Activated CD8-positive, alpha-beta memory T cell treated with anti-CD3 and anti-CD28 coated beads, Interleukin-2, amount 50 U/mL, for 4 hours (primary cell): ENCODE measurements around the gene RAB9A.
"Not testable (repeated sequence)": the region's sequence is repeated elsewhere in the genome, so short reads cannot be mapped to it uniquely, and the experiment has no call there.

Experiments used
- DNase-seq: peaks from one replicate; pipeline ENCODE4 v3.0.0-alpha.2; 2020

RAB9A gene

GRCh38 chrX:13670197-13670596 is 18.7 kb upstream of the RAB9A start:
- no peak for DNase-seq

DNA sequence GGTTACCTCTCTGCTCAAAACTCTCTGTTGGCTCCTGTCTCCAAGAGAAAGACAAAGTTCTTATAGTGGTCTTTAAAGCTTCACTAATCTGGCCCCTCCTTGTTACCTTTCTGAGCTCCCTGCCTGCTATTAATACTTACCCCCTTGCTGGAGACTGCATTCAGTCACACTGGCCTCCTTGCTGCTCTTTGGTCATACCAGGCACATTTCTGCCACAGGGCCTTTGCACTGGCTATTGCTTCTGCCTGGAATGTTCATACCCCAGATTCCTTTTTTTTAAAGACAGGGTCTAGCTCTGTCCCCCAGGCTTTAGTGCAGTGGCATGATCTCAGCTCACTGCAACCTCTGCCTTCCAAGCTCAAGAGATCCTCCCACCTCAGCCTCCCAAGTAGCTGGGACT is 15.9 kb upstream of the RAB9A start:
- DNase-seq, result no peak

- no peak for DNase-seq
Measured at GRCh38 chrX:13676885-13677284, 12.0 kb upstream of the RAB9A start.

DNA sequence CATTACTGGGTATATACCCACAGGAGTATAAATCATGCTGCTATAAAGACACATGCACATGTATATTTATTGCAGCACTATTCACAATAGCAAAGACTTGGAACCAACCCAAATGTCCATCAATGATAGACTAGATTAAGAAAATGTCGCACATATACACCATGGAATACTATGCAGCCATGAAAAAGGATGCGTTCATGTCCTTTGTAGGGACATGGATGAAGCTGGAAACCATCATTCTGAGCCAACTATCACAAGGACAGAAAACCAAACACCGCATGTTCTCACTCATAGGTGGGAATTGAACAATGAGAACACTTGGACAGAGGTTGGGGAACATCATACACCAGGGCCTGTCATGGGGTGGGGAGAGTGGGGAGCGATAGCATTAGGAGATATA is 9.2 kb upstream of the RAB9A start:
- DNase-seq, result not testable (repeated sequence)

DNA sequence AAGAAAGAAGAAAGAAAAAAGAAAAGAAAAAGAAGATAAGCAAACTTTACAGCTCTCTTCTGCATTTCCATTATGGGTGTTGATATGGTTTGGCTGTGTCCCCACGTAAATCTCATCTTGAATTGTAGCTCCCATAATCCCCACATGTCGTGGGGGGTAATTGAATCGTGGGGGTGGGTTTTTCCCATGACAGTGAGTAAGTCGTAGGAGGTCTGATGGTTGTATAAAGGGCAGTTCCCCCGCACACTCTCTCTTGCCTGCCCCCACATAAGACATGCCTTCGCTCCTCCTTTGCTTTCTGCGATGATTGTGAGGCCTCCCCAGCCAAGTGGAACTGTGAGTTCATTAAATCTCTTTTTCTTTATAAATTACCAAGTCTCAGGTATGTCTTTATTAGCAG is 7.3 kb upstream of the RAB9A start:
- no peak for DNase-seq

- DNase-seq, result no peak
Measured at GRCh38 chrX:13684361-13684760, 4.6 kb upstream of the RAB9A start.

DNA sequence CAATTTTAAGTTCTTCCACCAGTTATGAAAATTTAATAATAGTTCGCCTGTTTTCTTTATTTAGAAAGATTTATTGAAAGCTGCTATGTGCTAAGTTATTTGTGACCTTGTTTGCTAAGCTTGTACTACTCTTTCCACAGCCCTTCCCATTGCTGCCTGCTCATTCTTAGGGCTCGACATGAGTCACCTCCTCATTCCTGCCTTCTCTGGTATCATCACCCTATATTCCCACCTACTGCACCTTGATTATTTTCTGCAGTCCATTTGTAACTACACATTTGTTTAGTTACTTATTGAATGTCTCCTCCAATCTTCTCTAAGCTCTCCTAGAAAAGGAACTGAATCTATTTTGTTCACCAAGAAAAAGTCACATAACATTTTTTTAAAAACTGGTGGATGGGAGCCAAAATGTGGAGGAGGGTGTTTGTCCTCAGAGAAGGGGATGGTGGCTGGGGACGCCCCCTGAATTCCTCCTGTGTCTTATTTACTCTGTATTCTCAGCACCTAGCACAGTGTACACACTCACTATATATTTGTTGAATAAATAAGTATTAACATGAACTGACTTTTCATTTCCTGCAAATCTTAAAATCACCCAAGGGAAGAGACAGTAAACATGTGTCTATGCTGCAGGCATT is 3.7 kb upstream of the RAB9A start:
- no peak for DNase-seq

- DNase-seq, result no peak
Measured at GRCh38 chrX:13687203-13687602, 1.7 kb upstream of the RAB9A start.

GRCh38 chrX:13688384-13688957 is 457 bp upstream of the RAB9A start:
- DNase-seq, result no peak

DNA sequence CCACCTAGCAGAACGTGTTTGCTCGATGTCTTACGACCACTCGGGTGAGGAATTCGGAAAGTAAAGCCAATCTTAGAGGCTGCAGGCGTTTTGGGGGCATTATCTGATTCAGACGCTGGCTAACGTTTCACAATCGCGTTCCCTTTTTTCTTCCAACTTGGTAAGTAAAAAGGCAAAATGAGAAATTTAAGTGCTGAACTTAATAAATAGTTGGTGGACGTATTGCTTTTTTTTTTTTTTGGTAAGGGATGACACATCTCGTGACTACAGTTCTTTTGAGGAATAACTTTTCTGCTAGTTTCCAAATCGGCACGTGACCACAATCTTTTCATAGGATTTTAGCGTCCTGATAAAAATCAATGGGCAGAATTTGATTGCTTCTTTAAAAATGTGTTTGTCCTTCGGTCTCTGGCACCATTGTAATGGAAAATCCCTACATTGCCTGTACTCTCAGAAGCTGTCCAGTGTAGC is 848 bp downstream of the RAB9A start:
- DNase-seq, result no peak

- no peak for DNase-seq
Measured at GRCh38 chrX:13690836-13691235, 1.9 kb downstream of the RAB9A start.

DNA sequence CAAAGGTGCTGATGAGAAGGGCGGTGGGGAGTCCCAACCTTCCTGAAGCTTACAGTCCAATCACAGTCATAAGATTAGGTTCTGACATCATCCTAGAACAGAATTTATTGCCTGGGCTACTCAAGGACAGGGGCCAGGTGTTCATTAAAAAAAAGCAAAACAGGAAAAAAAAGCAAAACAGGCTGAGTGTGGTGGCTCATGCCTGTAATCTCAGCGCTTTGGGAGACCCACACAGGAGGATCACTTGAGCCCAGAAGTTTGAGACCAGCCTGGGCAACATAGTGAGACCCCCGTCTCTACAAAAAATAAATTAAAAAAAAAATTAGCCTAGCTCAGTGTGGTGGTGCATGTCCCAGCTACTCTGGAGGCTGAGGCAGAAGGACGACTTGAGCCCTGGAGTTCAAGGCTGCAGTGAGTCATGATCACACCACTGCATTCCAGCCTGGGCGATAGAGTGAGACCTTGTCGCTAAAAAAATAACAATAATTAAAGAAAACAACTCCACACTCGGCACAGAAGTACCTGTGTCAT is 3.0 kb downstream of the RAB9A start:
- DNase-seq, result no peak

DNA sequence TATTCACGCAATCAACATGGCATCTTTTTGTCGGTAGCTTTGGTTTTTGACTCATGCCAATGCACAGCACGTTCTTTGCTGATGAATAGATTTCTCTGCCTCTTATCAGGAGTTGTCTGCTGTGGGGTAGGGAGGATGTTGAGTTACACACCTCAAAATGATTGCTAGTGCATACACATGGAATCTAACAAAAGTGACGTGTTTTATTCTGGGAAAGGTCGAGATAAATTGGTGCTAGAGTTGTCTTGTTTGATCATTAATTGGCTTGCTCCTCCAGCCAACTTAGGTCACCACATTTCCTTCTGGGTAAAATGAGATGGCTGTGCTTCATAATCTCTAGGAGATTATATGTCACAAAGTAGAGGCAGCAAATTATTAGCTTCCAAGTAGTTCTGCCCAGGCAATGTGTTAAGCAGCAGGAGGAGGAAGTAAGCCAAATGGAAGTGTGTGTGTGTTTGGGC is 3.9 kb downstream of the RAB9A start:
- no peak for DNase-seq

- DNase-seq, result no peak
Measured at GRCh38 chrX:13693341-13693961, 4.5 kb downstream of the RAB9A start.

DNA sequence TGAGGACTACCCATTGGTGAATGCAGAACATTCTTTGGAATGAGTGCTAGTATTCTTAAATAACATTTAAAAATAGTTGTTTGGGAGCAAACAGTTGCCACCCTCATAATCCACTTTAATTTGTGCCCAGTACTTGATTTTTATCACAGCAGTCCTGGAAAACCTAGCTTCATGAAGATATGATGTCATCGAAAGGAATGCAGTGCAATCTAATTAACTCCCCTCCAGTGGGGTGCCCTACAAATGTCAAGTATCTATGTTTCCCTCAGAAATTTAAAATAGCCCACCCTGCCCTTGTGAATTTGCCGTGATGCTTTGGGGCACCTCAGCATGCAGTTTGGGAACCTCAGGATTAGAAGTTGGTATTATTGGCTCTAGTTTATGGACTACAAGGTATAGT is 5.4 kb downstream of the RAB9A start:
- no peak for DNase-seq

DNA sequence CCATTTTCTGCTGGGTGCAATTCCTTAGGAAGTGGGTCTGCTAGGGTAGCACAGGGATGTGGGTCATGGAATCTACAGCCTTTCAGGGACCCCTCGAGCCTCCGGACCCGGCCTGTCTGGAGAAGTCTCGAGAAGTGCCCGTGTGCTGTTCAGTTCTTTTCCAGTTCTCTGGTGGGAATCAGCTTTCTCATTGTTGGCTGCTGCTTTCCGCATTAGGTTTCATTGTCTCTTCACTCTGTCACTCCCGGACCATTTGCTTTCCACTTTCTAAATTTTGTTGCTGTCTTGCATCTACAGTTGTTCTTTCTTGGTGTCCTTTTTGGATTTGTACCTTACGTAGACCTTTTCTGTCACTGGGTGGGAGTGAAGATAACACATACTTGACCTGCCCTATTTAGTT is 6.1 kb downstream of the RAB9A start:
- DNase-seq, result no peak

DNA sequence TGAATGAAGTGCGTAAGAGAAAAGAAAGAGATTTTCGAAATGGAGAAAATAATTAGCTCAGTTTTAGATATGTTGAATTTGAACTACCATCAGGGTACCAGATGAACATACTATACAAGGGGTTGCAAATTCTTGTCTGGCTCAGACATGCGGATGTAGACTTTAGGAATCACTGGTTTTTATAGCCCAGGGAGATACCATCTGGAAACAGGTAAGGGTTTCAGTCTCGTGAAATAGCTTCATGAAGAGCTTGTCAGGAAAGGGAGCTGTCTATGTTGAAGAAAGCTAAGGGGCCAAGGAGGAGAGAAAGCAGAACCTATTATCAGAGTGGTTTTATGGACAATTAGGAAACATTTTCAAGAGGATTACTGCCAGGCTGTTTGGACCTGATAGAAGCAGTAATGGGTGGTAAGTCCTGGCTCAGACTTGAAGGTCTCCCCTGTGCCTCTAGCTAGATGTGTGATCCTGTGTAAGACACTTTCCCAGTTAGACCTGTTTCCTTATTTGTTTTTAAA is 6.7 kb downstream of the RAB9A start:
- no peak for DNase-seq

DNA sequence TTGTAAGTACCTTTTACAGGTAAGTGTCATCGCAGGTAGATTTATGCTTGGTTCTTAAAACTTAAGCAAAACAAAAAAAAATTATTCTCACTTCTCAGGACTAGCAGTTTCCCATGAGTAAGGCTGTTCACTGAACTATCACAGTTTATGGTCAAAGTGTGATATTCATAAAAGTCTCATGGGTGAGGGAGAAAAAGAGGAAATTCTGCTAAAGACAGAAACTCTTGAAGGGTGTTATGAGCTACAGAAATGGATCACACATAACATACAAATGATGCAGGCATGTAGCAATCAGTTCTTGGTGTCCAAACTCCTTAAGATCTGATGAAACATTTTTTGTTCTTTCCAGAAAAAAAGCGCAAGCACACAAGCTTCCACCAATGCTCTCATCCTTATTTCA is 8.5 kb downstream of the RAB9A start:
- no peak for DNase-seq

GRCh38 chrX:13697976-13698375 is 9.0 kb downstream of the RAB9A start:
- no peak for DNase-seq

GRCh38 chrX:13698432-13698831 is 9.5 kb downstream of the RAB9A start:
- no peak for DNase-seq

DNA sequence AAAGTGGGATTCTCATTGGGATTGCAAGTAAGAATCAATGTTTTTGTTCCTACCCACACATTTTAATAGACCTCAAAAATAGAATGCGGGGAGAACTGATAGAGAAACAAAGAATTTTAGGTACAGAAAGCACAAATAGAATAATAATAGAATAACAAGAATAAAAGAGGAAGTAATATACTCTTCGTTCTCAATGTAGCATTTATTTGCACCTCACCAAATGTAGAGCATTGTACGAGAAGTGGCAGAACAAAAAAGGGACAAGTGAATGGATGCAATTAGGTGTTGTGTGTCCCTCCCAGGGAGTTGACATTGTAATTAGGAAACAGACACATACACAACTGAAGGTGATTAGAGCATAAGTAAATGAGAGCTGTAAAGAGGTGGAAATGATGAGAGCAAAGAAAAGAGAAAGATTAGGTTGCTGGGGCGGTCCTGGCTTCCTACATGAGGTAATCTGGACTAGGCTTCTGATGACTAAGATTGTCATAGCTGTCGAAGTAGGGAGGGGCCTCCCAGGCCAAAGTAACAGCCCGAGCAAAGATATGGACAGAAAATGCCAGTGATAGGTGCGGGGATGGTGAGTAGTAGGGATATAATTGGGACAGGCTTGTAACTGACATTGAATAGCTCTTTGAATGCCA is 10.4 kb downstream of the RAB9A start:
- DNase-seq, result no peak

DNA sequence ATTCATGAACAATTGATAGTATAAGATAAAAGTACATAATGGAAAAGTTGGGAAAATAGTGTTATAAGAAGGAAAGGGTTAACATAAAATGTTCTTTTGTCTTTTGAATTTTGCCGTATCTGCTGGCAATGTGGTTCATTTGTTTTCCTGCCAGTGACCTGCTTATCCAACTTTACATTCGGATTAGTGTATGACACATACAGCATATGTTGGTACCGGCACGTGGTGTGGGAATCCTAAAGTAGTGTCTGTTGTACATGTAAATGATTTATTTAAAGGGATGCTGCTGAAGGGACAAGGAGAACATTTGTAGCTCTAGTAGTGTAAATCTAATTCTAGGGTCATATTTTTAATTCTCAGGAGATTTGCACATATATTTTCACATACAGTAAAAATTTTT is 11.5 kb downstream of the RAB9A start:
- no peak for DNase-seq

DNA sequence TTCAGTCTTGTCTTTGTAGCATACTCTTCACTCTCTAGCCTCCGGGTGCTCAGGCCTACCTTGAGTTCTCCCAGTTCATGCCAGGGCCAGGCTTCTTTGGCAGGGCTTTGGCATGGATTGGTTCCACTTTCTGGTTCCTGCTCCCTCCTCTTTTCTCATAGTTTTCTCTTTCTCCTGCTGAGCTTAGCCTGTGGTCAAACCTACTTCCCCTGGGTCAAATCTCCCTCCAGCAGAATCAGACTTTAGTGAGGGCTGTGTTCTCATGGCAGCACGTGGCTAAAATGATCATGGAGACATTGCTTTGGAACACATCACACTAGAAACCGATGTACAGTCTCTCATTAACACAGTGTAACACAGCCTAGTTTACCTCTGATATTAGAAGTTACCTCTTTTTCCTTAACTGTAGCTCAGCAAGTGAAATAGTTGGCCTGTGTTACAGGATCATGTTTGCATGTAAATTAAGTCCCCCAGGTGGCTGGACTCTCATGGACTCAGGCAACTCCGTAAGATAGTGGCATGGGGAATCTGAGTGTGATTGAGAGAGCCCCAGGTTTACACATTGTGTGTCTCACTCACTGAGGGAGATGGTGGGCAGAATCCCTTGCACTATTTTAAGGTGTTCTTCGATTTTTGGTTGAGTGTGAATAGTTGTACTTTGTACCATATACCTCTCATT is 13.3 kb downstream of the RAB9A start:
- no peak for DNase-seq
